ENCODE results near the gene ITM2B.
A peak's percentile ranks its signal among the peaks of the same experiment; 100 is the strongest.
"Not testable (repeated sequence)": the region's sequence is repeated elsewhere in the genome, so short reads cannot be mapped to it uniquely, and the experiment has no call there.

ITM2B gene

GRCh38 chr13:48233046-48233888 is at the start of gene ITM2B:
ITM2B (plus strand) TSS chr13:48233206; CDS start chr13:48233361, 155 bp downstream.
- peak; percentile 74 for DNase-seq

DNA sequence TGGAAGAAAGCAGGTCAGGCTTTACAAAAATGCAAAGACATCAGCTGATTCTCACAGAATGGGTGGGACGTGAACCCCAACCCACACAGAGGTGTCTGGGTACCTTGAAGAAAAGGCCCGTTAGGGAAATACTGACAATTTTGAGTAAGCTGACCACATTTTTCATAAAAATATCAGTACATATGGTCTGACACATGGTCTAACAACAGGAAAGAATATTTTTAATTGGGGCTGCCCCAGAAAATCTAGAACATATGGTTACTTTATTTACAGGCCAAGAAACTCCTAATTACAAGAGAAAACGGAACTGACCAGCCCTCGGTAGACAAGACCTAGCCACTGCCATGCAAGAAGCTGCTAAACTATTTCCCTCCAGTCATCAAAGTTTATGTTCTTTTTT is 48.7 kb upstream of the ITM2B start:
- peak; percentile 28 for DNase-seq

- no peak for DNase-seq
These were observed 48.0 kb upstream of the ITM2B start for GRCh38 chr13:48185018-48185417.

- no peak for DNase-seq
These were observed 46.3 kb upstream of the ITM2B start for GRCh38 chr13:48186722-48187121.

DNA sequence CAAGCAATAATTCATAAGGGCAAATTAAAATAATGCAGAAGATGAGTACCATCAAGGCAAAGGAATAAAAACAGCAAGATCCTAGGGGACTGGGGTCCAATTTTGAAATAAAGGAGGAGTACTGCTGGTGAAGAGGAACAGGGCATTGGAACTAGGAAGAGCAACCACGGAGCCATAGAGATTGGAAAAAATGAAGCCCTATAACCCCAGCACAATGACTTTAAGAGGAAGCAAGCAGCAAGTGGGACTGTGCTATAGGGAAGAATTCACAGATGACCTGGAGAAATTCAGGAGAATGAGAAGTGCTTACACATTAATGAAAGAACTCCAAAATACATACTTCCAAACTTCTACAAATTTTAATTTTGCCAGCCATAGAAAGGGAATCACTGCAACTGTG is 44.9 kb upstream of the ITM2B start:
- no peak for DNase-seq

DNA sequence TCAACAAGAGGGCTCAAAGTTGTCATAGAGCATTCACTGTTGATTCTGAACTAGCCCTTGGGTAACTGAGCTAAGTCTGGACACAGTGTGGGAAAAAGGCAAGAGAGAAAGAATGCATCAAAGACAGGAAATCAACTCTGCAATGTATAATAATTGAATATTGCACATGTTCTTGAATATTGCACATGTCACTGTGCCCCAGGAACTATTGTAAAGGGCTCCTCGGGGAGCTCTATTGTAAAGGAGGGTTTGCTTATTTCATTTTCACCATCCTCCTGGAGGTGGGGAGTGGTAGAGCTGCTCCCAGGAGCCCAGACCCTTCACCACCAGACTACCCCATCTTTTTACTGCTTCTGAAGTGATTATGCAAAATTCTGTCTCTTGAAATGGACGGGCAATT is 44.4 kb upstream of the ITM2B start:
- no peak for DNase-seq

DNA sequence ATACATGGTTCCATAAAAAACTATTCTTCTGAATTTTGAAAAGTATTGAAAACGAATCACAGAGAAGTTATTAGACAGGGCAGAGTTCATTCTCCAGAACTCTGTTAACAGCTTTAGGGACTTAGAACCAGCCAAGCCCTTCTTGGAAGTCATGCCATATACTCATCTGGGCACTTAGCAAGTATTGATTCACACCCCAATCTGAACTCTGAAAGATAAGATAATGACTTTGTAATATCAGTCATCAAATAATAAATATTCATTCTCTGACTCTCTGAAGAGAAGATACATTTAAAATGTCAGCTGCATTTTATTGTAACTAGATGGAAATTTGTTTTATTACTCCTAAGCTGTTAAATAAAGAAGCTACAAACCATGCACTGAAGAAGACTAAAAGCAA is 43.8 kb upstream of the ITM2B start:
- DNase-seq, result no peak

DNA sequence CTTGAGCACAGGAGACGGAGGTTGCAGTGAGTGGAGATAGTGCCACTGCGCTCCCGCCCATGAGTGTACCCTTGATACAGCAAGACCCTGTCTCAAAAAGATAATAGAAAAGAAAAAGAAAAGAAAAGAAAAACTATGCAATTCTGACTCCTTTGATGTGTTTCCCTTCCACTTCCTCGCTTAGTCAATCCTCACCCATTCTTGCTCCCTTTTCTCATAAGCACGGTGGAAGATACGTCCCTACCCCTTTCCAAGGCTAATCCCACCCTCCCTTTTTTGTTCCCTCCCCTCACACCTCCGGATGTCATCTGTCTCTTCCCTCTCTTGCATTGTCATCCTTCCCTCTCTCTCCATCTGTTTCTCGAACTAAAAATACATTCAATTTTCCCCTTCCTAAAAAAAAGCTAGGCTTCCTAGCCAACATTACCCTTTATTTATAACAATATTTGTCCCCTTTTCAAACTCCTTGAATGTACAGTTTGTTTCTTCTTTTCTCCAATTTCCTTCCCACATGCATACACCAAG is 40.5 kb upstream of the ITM2B start:
- DNase-seq, result peak; percentile 56

GRCh38 chr13:48194379-48194754 is 38.6 kb upstream of the ITM2B start:
- no peak for DNase-seq

DNA sequence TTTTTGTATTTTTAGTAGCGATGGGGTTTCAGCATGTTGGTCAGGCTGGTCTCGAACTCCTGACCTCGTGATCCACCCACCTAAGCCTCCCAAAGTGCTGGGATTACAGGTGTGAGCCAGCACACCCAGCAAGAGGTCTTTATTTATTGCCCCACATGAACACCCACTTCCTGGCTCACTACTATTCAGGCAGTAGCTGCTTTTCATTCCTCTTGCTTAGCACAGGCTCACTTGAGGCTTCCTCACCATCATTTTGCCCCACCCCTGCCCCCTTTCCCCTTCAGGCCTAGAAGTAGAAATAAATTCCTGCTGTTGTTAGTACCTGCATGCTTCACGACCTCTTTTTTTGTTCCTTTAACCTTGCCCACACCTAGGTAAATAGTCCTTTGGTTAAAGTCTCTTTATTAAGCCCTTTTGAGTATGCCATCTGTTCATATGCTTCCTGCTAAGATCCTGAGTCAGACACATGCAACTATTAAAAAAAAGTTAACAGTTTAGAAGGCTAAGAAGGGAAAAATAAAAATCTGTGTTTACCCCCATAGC is 33.5 kb upstream of the ITM2B start:
- peak; percentile 58 for DNase-seq

DNA sequence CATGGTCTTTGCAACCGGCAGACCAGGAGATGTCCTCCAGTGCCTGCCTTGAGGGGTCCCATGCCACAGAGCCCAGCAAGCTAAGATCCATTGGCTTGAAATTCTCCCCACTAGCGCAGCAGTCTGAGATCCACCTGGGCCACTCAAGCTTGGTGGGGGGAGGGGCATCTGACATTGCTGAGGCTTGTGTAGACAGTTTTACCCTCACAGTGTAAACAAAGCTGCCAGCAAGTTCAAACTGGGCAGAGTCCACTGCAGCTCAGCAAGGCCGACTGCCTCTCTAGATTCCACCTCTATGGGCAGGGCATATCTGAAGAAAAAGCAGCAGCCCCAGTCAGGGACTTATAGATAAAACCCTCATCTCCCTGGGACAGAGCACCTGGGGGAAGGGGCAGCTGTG is 32.0 kb upstream of the ITM2B start:
- DNase-seq, result no peak

- DNase-seq, result not testable (repeated sequence)
These were observed 25.8 kb upstream of the ITM2B start for GRCh38 chr13:48207207-48207606.

GRCh38 chr13:48210178-48210577 is 22.8 kb upstream of the ITM2B start:
- no peak for DNase-seq

GRCh38 chr13:48214519-48215121 is 18.4 kb upstream of the ITM2B start:
- no peak for DNase-seq

DNA sequence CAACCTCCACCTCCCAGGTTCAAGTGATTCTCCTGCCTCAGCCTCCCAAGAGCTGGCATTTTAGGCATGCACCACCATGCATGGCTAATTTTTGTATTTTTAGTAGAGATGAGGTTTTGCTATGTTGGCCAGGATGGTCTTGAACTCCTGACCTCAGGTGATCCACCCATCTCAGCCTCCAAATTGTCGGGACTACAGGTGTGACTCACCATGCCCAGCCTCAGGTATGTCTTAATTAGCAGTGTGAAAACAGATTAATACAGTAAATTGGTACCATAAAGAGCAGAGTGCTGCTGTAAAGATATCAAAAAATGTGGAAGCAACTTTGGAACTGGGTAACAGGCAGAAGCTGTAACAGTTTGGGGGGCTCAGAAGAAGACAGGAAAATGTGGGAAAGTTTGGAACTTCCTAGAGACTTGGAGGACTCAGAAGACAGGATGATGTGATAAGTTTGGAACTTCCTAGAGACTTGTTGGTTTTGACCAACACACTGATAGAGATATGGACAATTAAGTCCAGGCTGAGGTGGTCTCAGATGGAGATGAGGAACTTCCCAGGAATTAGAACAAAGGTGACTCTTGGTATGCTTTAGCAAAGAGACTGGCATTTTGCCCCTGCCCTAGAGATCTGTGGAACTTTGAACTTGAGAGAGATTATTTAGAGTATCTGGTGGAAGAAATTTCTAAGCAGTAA is 17.3 kb upstream of the ITM2B start:
- not testable (repeated sequence) for DNase-seq

DNA sequence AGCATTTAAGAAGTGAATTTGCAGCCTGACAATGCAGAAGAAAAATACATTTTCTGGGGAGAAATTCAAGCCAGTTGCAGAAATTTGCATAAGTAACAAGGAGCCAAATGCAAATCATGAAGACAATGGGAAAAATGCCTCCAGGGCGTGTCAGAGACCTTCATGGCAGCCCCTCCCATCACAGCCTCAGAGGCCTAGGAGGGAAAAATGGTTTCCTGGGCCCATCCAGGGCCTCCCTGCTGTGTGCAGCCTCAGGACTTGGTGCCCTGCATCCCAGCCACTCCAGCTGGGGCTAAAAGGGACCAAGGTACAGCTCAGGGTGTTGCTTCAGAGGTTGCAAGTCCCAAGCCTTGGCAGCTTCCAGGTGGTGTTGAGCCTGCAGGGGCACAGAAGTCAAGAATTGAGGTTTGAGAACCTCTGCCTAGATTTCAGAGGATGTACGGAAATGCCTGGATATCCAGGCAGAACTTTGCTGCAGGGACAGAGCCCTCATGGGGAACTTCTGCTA is 16.7 kb upstream of the ITM2B start:
- DNase-seq, result no peak

GRCh38 chr13:48220592-48220980 is 12.4 kb upstream of the ITM2B start:
- DNase-seq, result no peak

- no peak for DNase-seq
These were observed 11.9 kb upstream of the ITM2B start for GRCh38 chr13:48220981-48221685.

GRCh38 chr13:48221686-48222187 is 11.3 kb upstream of the ITM2B start:
- DNase-seq, result no peak

- no peak for DNase-seq
These were observed 10.4 kb upstream of the ITM2B start for GRCh38 chr13:48222358-48223301.

DNA sequence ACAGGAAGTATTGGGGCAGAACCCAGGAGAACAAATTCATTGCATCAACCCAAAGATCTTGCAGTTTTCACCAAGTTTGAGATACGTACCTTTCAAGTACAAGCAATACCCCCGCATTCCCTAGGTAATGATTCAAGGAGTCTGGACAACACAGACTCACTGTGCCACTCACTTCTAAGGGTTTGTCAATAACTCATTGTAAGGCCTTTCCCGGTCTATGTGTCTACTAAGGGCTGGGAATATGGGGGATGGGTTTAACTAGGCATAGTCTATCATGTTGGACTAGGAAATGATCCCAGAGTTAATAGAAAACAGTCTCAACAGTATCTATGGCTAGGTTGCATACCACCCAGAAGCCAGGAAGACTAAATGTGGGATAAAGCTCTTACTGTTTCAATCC is 8.3 kb upstream of the ITM2B start:
- no peak for DNase-seq
